Nephron (organoid): ENCODE results near the gene RFX3.

Experiments
- H3K27ac Mint-ChIP-seq, 3 experiments: 2 replicates each; pipeline ENCODE4 v1.8.0; 2020; ENCODE audit warnings: mixed read lengths in 3 of 3, mild to moderate bottlenecking in 2 of 3, moderate library complexity in 1 of 3
- H3K27me3 Mint-ChIP-seq: 2 replicates; pipeline ENCODE4 v1.8.0; 2021; ENCODE audit warnings: low read depth, mild to moderate bottlenecking, moderate library complexity, mixed read lengths
- H3K36me3 Mint-ChIP-seq: 2 replicates; pipeline ENCODE4 v1.8.0; 2020; ENCODE audit warnings: low read depth, mixed read lengths
- H3K4me1 Mint-ChIP-seq: 2 replicates; pipeline ENCODE4 v1.8.0; 2020; ENCODE audit warnings: mixed read lengths
- H3K4me3 Mint-ChIP-seq, 3 experiments: 2 replicates each; pipeline ENCODE4 v1.8.0; 2020; ENCODE audit warnings: mild to moderate bottlenecking in 3 of 3, mixed read lengths in 3 of 3, moderate library complexity in 2 of 3
- H3K9me3 Mint-ChIP-seq: 2 replicates; pipeline ENCODE4 v1.8.0; 2020; ENCODE audit warnings: mixed read lengths
- TF ChIP-seq, protein P1 (sequence below), 3 experiments: fragments of 200-600 bp; sonication (generic); IDR thresholded peaks; one replicate each; pipeline ENCODE4 v1.5.0; 2021; ENCODE audit warnings: antibody characterized with exemption in 3 of 3; ENCODE audit not compliant: unreplicated experiment in 3 of 3

RFX3 gene

DNA sequence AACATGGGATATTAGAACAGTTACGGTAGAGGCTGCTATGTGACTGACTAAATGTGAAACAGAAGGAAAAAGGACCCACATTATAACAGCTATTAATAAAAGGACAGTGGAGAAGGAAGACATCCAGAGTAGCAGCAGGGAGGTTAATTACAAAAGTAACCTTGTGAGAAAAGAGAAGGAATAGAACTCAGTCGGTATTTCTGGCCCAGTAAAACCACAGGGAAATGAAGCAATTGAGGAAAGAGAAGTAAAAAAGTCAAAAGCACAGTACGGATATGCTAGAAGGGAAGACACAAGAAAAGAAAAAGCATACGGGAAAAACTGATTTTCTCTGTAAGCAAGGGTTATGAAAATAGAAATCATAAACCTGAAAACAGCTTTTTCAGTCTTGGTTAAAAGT, 164.7 kb downstream of the RFX3 start:
- Mint-ChIP-seq H3K4me1 (peaks cover 6% of the 10 kb centered on the region), H3K27me3 (no peaks in the 10 kb centered on the region), H3K9me3 (no peaks in the 10 kb centered on the region), H3K36me3 (peaks cover 4% of the 10 kb centered on the region), H3K27ac (no peak overlapping the region), H3K4me3 (no peak overlapping the region)
- TF ChIP-seq, protein P1, sequence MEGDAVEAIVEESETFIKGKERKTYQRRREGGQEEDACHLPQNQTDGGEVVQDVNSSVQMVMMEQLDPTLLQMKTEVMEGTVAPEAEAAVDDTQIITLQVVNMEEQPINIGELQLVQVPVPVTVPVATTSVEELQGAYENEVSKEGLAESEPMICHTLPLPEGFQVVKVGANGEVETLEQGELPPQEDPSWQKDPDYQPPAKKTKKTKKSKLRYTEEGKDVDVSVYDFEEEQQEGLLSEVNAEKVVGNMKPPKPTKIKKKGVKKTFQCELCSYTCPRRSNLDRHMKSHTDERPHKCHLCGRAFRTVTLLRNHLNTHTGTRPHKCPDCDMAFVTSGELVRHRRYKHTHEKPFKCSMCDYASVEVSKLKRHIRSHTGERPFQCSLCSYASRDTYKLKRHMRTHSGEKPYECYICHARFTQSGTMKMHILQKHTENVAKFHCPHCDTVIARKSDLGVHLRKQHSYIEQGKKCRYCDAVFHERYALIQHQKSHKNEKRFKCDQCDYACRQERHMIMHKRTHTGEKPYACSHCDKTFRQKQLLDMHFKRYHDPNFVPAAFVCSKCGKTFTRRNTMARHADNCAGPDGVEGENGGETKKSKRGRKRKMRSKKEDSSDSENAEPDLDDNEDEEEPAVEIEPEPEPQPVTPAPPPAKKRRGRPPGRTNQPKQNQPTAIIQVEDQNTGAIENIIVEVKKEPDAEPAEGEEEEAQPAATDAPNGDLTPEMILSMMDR (IDR thresholded peaks at IDR 0.05; ENCODE audit: unreplicated experiment in 3 of 3), result no peak

DNA sequence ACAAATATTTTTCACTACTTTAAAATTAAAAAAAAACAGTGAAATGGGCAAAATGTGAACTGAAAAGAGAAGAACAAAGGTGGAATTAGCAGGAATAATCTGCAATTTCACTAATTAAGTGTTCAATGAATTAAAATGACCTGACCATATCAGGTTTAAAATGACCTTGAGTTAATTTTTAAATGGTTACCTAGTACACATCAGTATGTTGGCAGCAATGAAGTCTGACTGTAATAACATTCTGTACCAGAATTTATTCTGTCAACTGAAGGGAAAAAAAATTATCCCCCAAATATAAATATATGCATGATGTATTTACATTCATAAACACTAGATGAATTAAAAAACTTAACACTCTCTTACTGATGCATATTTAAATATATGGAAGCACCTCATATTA, 165.6 kb downstream of the RFX3 start:
- Mint-ChIP-seq H3K4me1 (peaks cover 6% of the 10 kb centered on the region), H3K4me3 (no peak overlapping the region), H3K9me3 (no peaks in the 10 kb centered on the region), H3K27me3 (no peaks in the 10 kb centered on the region), H3K36me3 (no peaks in the 10 kb centered on the region), H3K27ac (no peak overlapping the region)
- TF ChIP-seq, protein P1 (IDR thresholded peaks at IDR 0.05; ENCODE audit: unreplicated experiment in 3 of 3), result no peak

DNA sequence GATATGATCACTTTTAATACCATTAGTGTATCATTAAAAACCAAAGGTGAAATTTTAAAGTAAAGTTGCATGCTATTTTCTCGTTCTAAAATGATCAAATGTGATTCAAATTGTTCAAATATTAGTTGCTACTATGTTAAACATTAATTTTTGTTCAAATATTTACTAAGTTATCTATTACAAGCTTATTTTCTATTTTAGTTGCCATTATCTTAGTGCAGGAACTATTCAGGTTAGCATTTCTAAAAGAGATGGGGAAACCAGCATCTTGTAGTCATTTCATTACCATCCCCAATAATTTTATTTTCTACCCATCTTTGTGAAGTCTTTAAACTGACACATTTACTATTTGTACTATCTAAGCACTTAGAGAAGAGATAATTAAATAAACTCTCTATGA, 166.0 kb downstream of the RFX3 start:
- H3K27me3 Mint-ChIP-seq, result no peaks in the 10 kb centered on the region
- H3K4me3 Mint-ChIP-seq, result no peak overlapping the region
- H3K36me3 Mint-ChIP-seq, result no peaks in the 10 kb centered on the region
- H3K4me1 Mint-ChIP-seq, result peaks cover 6% of the 10 kb centered on the region
- no peak overlapping the region for H3K27ac Mint-ChIP-seq
- TF ChIP-seq, protein P1 (IDR thresholded peaks at IDR 0.05; ENCODE audit: unreplicated experiment in 3 of 3), result no peak
- no peaks in the 10 kb centered on the region for H3K9me3 Mint-ChIP-seq

DNA sequence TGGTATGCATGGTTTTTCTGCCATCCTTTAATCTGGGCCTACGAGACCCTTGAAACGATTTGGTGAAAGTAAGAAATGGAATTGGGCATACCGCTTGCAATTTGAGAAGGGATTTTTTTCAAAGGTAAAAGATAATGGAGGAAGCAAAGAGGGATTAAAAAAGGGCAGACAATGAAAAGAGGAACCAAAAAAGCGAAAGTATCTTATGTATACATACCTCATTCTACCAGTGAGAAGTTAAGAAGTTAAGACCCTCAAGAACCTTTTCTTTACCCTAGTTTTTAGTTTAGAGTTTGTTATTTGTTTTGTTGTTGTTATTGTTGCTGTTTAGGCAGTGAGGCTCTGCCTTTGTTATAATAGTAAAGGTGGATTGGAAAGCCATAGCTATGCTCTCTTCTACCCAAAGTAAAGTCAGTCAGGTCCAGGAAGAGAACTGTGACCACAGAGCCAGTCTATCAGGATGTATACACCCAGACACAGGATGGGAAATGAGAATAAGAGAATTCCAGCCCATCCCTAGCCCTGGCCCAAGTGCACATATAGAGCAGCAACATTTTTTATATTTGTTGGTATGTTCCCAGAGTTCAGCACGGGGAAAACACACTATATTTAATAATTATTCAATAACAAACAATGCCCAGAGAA, 166.6 kb downstream of the RFX3 start:
- Mint-ChIP-seq H3K36me3 (peaks cover 2% of the 10 kb centered on the region), H3K9me3 (no peaks in the 10 kb centered on the region), H3K27me3 (no peaks in the 10 kb centered on the region), H3K4me3 (no peak overlapping the region), H3K4me1 (peaks cover 6% of the 10 kb centered on the region), H3K27ac (no peak overlapping the region)
- TF ChIP-seq, protein P1 (IDR thresholded peaks at IDR 0.05; ENCODE audit: unreplicated experiment in 3 of 3), result no peak

DNA sequence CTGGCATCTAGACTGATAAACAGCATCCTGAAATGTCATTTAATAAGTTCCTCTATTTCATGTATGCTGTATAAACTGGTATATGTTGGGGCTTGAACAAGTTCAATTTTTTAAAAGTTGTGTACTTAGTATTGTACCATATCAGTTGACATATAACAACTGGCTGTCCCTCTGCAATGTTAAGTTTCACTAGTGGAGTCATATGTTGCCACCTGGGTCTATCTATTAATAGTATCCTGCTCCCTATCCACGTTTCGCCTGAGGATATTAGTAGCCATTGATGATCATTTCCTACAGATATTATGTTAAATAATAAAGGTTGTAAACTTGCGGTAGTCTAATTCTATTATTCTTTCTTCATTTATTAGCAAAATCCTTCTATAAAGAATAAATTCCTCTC, 177.6 kb downstream of the RFX3 start:
- H3K4me3 Mint-ChIP-seq, result no peak overlapping the region
- TF ChIP-seq, protein P1 (IDR thresholded peaks at IDR 0.05; ENCODE audit: unreplicated experiment in 3 of 3), result no peak
- no peak overlapping the region for H3K27ac Mint-ChIP-seq
- H3K9me3 Mint-ChIP-seq, result peaks cover 13% of the 10 kb centered on the region
- H3K27me3 Mint-ChIP-seq, result no peaks in the 10 kb centered on the region
- peaks cover 9% of the 10 kb centered on the region for H3K4me1 Mint-ChIP-seq
- peaks cover 19% of the 10 kb centered on the region for H3K36me3 Mint-ChIP-seq

DNA sequence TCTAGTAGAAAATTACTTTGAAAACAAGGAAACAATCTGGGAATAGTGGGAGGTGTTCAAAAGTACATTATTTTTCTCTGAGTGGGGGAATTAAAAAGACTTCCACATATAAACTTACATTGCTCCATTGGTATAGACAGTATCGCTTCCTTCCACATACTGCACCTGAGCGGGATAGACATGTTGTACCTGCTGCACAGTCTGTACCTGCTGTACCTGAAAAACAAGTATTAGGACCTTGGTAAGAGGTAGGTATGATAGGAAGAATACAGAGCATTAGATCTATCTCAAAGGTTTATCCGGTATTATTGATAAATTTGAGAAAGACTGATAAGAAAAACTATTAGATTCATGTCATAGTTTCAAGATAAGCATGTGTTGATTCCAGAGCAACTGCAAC, 179.3 kb downstream of the RFX3 start:
- H3K36me3 Mint-ChIP-seq, result peaks cover 14% of the 10 kb centered on the region
- H3K27ac Mint-ChIP-seq, result no peak overlapping the region
- H3K9me3 Mint-ChIP-seq, result peaks cover 8% of the 10 kb centered on the region
- H3K4me1 Mint-ChIP-seq, result peaks cover 9% of the 10 kb centered on the region
- H3K4me3 Mint-ChIP-seq, result no peak overlapping the region
- H3K27me3 Mint-ChIP-seq, result no peaks in the 10 kb centered on the region
- TF ChIP-seq, protein P1 (IDR thresholded peaks at IDR 0.05; ENCODE audit: unreplicated experiment in 3 of 3), result no peak
